OCI-LY7 (cell line): ENCODE results near the gene NRDC.

ENCODE experiments used
- CTCF ChIP-seq: fragments of 200-600 bp; sonication (generic); conservative IDR thresholded peaks from 2 replicates; pipeline ENCODE4 v1.5.1; 2014; ENCODE audit warnings: mild to moderate bottlenecking, antibody characterized with exemption, low read length, moderate library complexity, mixed read lengths
- EZH2phosphoT487 ChIP-seq: fragments of 200-600 bp; sonication (generic); IDR thresholded peaks from 2 replicates; pipeline ENCODE4 v1.6.1; 2018; ENCODE audit warnings: low read depth, borderline replicate concordance, mild to moderate bottlenecking, mixed run types, antibody characterized with exemption, low read length, moderate library complexity, mixed read lengths

- TF ChIP-seq CTCF (no peak), EZH2phosphoT487 (no peak)
These were observed 43.5 kb upstream of the NRDC start for GRCh38 chr1:51922040-51922439.
